ENCODE results near the gene LIN7A.
"Not testable (repeated sequence)": the region's sequence is repeated elsewhere in the genome, so short reads cannot be mapped to it uniquely, and the experiment has no call there.

Gene LIN7A

DNA sequence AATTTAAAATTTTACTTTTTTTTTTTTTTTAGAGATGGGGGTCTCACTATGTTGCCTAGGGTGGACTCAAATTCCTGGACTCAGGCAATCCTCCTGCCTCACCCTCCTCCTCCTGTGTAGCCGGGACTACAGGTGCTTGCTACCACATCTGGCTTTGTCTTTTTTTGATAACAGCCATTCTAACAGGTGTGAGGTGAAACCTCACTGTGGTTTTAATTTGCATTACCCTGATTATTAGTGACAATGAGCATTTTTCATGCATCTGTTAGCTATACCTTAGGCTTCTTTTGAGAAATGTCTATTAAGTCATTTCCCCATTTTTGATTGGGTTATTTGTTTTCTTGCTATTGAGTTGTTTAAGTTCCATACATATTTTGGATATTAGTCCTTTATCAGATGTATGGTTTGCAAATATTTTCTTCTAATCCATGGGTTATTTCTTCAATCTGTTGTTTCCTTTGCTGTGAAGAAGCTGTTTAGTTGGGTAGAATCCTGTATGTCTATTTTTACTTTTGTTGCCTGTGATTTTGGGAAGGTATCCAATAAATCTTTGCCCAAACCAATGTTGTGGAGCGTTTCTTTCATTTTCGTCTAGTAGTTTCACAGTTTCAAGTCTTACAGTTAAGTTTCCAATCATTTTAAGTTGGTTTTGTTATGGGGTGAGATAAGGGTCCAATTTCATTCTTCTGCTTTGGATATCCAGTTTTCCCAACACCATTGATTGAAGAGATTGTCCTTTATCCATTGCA lies 134.9 kb downstream of the LIN7A start:
- DNase-seq: no peak

DNA sequence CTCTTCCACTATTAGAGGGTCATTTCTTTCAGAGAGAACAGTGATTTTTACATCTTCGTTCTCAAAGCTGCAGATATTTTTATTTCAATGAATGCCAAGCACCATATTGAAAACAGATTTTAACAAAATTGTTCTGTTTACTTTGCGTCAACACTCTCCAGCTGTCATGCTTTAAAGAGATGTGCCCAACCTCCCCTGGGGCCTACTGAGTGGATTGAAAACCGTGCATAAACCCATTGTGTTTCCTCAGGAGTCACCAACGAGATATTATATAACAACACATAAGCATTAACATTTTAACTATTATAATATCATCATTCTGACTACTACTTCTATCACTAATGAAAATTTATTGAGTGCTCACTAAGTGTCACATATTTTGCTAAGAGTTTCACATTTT lies 139.5 kb downstream of the LIN7A start:
- peak; percentile 82 for DNase-seq

DNA sequence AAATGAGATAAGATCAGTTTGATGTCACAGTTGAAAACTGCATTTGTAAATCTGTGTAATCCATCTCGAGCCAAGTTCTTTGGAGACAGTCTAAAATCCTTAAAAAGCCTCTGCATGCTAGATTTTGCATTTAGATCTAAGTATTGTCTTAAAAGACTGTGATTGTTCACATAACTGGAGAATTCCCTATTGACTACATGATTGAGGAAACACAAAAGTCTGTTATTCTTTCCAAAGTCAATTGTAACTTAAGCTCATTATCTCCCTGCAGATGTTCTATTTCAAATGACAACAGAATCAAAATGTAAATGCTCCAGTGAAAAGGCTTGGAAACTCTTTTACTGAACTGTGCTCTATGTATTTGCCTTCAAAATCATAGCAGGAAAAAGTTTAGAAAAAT lies 143.2 kb downstream of the LIN7A start:
- no peak for DNase-seq

DNA sequence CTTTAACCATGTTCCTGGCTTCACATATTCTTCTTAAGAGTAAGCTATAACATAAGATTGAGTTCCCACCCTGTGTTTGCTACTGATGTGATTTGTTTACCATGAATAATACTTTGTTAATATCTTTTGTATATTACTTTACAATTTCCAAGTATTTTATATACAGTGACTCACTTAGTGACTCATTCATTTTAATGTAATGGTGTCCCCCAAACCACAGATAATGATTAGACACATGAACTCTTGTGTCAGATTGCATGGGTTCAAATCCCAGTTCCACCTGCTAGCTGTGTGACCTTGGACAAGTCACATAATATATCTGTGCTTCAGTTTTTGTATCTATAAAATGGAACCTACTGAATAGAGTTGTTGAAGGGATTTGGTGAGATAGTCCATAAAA lies 144.9 kb downstream of the LIN7A start:
- DNase-seq: no peak

DNA sequence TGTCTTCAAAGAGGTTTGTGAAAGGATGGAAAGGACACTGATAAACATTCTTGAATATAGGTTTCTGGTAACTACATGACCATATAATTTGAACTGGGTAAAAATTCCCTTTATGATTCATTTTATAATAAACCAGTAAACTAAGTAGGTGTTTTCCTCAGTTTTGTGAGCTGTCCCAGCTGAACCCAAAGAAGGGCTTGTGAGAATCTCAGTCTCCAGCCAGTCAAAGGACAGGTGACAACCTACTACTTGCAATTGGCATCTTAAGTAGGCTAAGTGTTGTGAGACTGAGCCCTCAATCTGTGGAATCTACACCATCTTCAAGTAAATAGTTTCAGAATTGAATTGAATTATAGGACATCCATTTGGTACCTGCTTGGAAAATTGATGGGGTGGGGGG lies 145.9 kb downstream of the LIN7A start:
- no peak for DNase-seq

DNA sequence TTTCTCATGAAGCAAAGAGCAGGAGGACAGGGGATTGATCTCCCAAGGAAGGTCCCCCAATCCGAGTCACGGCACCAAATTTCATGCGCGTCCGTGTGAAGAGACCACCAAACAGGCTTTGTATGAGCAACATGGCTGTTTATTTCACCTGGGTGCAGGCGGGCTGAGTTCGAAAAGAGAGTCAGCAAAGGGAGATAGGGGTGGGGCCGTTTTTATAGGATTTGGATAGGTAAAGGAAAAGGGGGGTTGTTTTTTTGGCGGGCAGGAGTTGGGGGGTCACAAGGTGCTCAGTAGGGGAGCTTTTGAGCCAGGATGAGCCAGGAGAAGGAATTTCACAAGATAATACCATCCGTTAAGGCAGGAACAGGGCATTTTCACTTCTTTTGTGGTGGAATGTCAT lies 149.3 kb downstream of the LIN7A start:
- DNase-seq: not testable (repeated sequence)

DNA sequence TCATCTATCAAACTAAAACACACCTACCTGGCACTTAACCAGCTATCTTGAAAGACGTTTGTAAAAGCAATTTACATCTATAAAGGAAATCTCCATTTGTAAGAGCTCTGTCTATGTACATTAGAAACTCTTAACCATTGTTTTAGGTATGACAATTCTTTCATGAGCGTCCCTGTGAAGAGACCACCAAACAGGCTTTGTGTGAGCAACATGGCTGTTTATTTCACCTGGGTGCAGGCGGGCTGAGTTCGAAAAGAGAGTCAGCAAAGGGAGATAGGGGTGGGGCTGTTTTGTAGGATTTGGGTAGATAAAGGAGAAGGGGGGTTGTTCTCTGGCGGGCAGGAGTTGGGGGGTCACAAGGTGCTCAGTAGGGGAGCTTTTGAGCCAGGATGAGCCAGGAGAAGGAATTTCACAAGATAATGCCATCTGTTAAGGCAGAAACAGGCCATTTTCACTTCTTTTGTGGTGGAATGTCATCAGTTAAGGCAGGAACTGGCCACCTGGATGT lies 154.7 kb downstream of the LIN7A start:
- not testable (repeated sequence) for DNase-seq

DNA sequence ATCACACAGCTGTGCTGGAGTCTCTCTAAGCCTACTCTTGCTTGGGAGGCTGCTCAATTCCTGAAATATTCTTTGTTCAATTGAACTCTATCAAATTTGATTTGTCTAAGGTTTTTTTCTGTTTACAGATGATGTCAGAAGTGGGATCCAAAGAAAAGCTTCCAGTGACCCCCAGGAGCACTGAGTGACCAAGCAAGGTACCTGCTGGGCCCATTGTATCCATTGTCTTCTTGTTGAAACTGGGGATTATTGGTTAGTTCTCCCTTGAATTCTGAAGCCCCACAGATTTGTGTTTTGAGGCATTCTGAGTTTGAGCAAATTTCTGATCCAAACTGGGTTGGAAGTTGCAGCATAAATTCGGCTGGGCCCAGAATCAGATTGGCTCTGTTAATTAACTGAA lies 156.4 kb downstream of the LIN7A start:
- no peak for DNase-seq

DNA sequence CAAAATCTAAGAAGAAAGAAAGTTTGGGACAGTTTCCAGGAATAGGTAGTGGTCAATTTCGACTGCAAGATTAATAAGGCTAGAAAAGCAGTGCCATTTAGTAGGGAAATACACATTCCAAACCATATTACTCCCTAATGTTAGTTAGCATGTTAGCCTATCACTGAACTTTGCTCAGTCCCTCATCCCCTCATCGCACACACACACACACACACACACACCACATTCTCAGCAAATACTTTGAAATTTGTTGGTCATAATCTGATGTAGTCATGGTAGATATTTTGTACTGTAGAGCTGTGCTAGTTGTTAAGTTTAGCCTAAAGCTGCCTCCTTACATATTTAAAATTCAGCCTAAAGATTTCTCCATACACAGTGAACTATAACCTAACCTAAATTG lies 157.0 kb downstream of the LIN7A start:
- DNase-seq: no peak

DNA sequence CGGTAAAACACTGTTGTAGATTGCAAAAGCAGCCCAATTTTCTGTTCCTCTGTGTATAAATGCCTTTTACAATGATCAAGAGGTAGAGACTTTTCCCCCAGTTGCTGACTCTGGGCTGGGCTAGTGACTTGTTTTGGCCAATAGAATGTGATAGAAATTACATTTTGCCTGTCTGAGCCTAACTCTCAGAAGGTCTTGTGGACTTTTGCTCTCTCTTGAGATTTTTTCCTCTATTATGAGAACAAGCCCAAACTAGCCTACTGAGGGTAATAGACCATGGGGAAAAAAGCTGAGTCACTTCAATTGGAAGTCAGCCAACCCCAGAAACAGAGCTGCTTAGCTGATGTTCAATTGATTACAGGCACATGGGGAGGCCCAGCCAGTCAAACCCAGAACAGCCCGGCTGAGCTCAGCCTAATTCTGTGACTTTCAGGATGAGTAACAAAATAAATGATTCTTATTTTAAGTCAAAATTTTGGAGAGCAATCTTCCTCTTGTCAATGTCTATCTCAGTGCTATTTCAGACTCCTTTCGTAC lies 159.7 kb downstream of the LIN7A start:
- DNase-seq: peak; percentile 91

DNA sequence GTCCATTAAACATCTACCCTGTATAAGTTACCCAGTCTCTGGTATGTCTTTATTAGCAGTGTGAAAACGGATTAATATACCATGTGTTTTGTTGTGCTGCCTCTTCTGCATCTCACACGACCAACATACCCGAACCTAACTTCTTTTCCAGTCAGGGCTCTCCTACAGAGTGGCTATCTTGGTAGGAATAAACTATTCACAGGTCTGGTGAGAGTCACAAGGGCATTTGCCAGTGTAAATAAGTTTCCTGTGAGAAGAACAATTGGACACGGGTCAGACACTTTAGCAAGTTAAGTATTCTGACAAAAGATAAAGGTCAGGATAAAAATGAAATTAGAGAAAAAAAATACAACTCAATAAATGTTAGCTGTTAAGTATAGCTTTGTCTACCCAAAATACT lies 160.1 kb downstream of the LIN7A start:
- DNase-seq: no peak

DNA sequence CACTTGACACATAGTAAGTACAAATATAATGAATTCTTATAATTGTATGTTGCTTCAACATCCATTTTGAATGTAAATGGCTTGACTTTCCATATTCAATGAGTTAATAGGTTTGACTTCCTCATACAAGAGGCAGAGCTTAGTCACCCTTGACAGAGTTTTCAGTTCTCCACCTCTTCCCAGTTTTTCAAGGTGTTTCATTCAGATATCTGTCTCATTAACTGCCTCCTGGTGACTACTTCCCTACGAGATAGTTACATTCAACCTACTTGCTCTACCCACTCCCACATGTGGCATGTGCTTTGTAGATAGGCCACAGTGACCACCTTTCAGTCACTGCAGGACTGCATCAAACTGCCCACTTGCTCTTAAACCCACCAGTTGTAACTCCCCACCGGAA lies 161.0 kb downstream of the LIN7A start:
- no peak for DNase-seq

DNA sequence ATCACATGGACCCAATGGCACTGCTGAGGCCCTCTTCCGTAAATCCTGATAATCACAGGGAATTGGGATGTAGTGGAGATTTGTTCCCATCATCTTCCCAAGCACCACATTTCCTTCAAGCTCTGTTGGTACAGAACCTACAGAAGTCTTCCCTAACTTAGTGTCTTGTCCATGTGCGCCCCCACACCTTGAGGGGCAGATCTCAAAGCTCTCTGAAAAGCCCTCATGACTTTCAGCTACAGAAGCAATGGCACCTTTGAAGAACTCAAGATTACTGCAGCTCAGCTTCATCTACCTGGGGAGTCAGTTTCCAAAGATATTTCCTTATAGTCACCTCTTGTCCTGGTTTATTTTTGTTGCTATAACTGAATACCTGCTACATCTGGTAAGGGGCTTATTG lies 166.8 kb downstream of the LIN7A start:
- DNase-seq: no peak

DNA sequence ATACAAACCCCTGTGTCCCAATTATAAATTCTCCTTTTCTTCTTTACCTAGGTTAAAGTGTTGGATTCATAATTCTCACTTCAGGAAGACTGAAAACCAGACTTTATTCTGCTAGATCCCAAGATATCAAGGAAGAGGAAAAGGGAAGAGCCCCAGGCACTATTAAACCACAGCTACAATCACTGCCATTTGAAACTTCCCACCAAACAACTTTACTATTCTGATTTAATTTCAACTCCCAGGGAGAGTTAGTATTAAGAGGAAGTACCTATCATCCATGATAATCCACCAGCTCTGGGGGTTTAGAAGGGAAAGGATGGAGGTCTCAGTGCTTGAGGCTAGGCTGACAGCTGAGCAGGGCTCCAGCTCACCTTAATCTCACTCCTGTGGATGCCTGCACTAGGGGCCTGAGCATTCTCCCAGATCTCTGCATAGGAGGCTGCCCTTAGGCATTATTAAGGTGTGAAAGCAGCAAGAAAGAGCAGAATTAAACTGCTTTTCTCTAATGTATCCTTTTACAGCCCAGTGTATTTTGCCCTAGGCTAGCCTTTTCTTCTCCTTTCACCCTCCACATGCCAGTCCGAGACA lies 168.1 kb downstream of the LIN7A start:
- DNase-seq: no peak

DNA sequence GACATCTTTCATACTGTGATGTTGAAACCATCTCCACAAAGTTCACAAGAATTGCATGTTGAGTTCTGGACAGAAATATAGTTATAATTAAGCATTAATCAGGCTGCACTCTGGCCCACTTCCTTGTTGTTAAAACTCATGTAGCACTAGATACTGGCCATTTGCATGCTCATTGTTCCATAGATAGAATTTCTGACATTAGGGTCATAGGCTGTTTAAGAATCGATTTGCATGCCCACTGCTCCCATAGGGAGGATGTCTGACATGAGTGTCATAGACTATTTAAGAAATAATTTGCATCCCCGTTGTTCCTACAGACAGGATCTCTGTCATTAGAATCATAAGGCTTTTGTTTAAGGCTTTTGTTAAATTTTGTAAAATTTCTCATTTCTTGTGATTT lies 170.8 kb downstream of the LIN7A start:
- no peak for DNase-seq

DNA sequence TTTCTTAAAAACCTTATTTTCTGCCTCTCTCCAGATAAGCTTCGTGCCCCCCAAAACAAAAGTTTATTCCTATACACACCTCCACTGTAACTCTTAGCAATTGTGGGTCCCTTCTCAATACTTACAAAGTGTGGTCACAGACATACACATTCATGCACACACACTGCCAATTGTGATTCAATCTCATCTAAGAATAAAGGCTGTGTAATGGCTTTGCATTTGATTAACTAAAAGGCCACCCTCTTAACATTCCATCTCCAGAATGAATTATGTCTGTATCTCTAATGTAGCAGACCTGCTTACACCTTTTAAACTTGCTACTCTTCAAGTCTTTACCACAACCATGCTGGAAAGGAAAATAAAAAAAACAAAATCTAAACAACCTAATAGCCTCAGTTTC lies 171.5 kb downstream of the LIN7A start:
- DNase-seq: no peak

DNA sequence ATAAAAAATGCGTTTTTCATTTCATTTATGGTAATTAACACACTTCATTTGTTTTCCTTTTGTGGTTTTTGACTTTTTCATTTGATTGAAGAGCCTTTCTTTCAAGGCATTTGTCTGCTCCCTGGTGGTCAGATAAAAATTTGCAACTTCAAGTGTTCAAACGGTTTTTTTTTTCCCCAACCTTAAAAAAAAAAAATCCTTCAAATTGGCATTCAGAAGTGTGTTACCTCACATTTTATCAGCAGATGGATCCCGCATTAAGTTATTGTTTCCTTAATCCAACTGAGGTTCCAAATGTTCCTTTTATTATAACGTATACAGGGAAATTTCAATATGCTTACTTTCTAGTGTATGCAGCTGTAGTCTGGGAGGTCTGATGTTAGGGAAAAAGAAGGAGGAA lies 173.9 kb downstream of the LIN7A start:
- DNase-seq: peak; percentile 85

DNA sequence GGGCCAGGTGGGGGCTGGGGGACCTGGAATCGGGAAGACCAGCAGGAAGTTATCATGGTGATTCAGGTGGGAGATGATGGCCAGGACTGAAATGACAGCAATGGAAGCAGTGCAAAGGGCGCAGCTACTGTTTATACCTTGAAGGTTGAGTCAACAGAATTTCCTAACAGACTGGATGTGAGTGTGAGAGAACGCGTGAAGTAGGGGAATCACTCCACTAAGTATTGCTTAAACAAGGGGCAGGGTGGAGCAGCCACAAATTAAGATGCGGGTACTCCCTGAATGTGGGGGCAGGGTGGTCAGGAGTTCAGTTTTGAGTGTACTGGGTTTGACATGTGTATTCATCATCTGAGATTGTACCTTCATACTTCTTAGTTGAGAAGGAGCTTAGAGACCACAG lies 175.9 kb downstream of the LIN7A start:
- no peak for DNase-seq

DNA sequence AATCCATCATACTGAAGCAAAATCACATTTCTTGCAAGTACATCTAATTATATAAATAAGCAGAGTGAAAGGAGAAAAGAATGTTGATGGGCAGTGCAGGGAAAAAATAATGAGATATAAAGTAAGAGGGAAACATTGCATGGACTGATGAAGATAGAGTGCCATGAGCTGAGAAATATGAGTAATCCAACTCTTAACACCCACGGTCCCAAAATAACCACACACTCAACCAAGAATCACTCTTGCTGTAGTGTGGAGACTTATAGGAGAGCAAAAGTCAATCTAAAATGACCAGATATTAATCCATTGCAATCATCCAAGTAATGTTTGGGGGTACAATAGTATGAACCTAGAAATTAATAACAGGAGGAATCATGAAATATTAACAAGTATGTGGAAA lies 180.9 kb downstream of the LIN7A start:
- no peak for DNase-seq

DNA sequence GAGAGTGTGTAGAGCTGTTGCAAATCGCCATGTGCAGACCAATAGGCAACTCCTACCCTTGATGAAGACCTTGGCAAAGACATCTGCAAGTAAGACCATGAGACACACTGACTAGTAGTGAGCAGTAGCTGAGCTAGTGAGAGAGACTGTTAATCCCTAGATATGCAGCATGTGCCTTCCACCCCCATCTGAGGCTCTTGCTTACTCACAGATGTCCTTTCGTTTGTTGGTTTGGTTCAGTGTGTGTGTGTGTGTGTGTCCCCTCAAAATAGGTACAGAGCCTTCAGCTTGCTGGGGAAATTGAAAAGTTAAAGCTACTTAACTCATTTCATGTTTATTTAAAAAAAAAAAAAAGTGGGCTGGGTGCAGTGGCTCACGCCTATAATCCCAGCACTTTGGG lies 183.5 kb downstream of the LIN7A start:
- DNase-seq: no peak

DNA sequence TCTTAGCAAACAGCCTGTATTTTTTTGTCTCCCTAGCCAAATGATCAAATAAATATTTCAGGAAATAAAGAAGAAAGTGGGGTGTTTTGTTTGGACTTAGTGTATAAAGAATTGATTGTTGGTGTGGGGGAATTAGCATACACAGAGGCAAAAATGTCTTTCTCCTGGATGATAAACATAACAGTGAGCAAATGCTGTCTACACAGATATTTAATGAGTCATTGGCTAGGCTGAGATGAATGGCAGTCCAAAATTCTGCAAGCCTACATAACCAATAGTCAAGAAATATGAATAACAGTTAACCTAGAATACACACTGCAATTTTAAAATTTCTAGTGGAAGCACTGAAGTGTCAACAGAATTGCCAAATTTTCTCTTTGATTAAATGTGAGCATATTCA lies 185.3 kb downstream of the LIN7A start:
- DNase-seq: no peak

DNA sequence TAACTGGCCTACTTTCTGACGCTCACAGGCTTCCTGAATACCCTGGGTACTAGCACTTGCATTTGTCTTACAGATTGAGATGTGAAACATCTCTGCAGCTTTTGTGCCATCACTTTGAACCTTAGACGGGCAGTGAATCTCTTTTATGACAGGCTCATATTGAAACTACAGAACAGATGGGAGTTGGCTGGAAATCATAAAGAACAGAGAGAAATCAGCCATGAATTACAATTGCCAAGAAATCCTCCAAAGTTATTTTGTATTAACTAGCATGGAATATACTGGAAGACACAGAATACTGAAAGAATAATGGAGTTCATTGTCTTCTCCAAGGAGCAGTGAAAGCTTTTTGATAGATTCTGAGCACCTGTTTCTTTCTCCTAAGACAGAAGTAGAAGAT lies 188.3 kb downstream of the LIN7A start:
- no peak for DNase-seq

DNA sequence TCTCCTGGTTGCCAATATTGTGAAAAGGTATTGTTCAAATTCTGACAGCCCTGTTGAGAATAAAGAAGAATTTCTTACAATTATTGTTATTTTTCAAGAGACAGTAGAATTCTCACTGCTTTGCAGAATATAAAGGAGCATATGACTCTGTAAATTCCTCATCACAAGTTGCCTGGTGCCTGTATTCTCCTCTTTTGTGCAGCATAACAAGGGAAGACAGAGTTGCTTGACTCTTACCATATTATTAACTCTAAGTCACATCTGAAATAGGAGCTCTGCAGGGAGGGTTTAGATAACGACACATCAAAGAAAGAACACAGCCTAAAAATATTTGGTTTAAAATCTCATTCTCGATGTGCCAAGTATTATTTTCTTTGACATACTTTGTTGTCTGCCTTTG lies 189.9 kb downstream of the LIN7A start:
- DNase-seq: no peak

DNA sequence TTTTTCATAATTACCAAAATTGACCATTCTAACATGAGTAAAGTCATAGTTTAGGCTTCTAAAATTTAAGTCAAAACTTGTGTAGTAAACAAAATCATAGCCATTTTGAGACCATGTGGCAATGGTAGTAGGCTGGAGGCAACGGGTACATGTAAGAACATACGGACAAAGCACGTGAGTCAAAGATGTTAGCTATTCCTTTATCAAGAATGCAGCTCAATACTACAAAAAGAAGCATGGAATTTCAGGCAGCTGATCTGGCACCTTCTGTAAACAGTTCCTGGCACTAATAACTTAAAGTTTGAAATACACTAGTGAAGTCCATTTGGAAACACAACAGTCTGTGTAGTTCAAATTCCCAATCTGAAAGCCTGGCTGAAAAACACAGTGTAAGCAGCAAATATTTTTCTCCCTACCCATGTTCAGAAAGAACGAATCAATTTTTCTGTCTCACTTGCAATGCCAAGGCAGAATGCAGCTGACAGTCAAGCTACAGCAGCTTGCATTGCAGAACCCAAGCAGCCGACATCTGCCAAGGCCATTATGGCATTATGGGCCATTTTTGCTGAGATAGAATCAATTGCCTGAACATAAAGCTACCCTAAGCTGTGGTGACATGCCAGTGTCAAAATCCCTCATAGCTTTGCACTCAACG lies 191.8 kb downstream of the LIN7A start:
- DNase-seq: peak; percentile 28

Data from NCI-H2171 (cell line).